ENCODE measurements around the gene ATP8A1.

Gene ATP8A1

DNA sequence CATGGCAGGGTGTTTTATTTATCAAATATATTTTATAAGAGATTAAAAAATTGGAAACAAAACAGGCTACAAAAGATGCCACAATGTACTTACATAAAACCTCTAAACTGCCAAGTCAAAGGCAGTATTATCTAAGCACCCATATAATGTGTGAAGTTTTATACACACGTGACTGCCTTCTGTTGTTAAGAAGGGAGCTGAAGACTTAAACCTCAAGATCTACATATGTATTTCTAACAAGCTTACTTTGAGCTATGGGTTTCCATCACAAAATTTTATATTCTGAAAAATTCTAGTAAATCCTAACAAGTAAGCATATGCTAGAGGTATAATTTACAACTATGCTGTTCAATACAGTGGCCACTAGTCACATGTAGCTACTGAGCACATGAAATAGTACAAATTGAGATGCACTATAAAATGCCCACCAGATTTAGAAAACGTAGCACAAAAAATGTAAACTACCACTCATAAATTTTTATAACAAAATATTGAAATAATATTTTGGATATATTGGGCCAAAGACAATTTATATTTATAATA is 9.8 kb downstream of the ATP8A1 start:
- no peak for DNase-seq

DNA sequence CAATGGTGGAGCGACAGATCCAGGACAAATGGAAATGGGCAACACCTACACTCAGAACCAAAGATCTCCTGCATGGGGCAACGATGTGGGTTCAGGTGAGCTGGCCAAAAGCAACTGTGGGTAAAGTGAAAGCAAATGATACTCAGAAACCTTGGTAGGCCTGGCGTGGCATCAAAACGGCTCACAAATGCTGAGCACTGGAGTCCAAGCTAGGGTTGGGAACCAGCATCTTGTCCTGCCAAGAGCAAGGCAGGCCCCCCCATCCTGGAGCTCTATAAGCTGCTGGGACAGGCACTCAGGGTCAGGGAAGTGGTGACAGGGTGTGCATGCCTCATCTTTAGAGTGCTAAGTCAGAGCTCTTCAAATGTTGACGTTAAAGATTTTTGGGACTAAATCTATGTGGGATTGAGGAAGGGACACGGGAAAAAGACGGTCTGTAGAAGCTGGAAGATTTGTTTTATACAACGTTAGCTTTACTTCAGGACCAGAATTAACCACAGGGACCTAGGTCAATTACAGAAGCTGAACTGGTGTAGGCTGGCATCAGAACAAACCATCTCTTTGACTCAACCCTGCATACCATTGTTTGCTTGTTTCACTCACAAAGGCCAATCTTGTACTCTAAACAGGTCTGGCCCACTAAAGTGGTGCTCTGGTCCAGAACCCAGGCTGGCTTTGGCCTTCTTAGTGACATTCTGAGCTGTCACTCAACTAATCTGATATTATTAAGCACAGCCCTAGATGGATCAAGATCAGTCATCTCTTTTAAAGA is 10.7 kb downstream of the ATP8A1 start:
- DNase-seq = no peak

DNA sequence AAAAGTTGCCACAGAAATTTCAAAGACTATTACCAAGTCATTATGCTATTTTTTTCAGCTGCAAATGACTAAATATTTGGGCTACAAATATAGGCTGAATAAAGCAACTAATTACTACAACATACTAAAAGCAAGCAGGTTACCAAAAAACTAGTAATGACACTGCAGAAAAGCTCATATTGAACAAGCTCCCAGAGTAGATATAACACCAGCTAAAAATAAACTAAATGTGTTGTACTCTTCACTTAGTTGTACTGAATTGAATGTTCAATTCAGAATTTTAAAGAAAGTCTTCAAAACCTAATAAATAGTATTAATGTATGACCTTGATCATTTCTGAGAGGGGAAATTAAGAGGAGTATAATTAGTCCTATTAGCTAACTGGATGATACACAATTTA is 12.0 kb downstream of the ATP8A1 start:
- no peak for DNase-seq

DNA sequence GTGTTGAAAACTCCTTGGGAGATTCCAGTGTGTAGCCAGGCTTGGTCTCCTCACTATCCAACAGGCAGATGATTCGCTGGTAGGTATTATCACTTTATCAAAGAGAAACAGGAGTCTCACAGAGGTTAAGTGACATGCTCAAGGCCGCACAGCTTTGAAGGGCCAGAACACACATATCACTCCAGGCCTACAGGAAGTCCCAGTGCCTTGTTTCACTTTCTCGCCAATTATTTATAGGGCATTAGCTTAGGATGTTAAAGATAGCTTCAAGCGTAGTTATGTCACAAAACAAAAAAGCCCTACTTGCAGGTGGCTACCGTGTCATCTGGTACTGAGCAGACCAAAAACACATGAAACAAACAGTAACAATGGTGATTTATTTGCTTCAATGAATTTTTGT is 13.2 kb downstream of the ATP8A1 start:
- no peak for DNase-seq

DNA sequence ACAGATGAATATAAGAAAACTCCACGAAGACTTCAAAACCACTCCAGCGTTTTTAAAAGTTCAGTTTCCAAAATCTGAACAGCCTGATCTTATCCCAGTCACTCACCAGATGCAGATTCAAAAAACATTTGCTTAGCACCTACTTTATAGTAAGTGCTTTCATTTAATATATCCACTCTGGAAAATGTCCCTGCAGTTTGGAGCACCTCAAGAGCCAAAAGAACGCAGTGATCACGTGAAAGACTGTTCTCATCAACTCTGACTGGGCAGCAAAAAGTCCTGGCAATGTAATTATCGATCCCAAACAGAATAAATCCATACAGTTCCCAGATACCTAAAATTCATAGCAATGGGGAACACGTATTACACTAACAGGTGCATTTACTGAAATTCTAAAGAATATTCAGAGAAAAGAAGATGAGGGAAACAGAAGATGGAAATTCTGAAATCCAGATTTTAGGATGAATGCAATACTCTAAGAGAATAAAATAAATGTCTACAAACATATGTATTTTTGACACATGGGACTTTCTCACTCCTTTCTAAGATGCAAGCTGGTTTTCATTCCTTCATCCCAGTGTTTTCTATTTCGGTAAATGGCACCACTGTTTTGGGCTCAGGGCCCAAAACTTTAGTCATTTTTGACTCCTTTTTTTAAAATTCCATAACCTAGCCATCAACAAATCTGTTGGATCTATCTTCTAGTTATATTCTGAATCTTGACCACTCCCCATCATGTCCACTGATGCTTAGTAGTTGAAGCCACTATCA is 13.9 kb downstream of the ATP8A1 start:
- DNase-seq = no peak

DNA sequence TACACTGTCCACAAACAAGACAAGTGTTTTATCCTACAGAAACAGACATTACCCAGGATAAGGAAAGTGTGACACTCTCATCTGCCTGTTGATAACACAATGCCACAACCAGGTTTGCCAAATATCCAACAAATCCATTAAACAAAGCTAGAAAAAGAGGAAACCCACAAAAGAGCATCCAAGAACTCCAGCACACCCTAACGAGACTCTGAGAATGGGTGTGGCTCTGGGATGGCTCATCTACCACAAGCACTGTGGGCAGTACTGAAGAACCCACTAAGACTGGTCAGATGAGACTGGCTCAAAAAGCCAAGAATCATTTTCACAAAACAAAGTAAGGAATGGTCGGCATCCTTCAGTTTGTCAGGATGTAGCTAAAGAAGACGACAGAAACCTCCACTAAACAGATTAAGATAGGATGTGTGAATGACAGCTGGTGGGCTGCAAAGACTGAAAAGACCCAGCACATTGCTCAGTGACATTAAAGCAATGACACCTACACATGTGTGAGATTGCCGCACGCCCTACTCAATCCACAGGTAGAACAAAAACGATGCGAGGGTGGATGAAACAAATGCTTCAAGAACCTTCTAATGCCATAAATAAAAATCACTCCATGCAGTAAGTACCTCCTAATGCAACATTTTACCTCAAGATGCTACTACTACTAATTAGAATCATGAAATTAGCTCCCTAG is 14.7 kb downstream of the ATP8A1 start:
- DNase-seq = no peak

DNA sequence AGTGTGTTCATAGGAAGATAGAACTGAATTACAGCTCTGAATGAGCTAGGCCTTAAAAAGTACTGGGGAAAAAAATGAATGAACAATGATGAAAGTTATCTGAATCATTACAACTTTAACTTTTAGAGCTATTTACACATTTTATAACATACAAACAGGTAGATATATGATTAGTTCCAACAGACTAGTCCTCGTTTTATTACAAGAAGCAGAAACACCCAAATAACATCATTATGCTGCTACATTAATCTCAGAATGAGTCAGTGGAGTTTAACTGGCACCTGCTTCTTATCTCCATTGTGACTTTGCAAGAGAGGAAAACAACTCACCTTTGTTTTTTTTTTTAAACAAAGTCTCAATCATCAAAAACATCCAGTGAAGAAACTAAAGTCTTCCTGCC is 15.2 kb downstream of the ATP8A1 start:
- DNase-seq = no peak

DNA sequence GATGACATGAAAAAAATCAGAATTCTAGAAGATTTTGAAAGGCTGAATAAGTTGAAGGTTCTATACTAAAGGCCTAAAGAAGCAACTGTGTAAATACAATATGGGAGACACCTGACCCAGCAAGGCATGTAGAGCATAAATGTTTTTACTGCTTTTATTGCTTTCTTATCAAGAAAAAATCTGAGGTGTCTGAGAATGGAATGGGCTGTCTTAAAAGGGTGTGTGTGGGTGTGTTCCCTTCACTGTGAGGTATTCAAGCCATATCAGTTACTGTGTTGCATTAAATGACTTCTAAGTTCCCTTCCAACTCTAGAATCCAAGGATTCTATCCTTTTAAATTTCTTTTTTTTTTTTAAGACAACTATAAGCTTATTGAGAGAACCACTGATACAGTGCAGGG is 15.7 kb downstream of the ATP8A1 start:
- no peak for DNase-seq

DNA sequence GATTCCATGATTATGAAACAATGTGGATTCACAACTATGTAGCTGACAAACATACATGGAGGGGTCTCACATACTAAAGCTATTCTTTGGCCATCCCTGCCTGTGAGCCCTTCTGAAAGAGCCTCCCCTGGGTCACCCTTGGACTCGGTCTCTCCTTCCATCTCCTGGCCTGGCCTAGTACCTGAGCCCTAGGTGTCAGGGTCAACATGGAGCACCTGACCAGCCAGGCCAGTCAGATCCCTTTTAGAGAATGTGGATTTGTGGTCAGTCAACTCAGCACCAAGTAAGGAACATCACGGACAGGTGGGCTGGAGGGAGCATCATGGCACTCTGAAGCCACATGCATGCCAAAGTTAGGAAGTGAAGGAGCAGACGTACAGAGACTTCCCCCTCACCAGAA is 16.3 kb downstream of the ATP8A1 start:
- no peak for DNase-seq

DNA sequence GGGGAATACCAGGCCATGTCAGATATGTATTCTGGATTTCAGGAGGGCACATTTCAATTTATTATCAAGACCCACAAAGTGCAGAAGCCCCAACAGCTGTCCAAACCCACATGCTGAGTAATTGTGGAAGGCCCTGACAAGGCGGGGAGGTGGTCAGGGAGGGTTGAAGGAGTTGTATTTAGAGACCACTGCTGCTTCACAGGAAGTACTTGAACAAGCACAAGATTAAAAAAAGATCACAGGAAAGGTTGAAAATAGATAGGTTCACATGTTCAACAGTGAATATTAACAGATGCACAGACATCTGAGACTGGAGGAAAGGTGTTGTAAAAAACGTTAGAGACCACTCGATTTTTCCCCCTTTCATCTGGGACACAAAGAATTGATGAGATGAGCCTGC is 17.9 kb downstream of the ATP8A1 start:
- DNase-seq = no peak

DNA sequence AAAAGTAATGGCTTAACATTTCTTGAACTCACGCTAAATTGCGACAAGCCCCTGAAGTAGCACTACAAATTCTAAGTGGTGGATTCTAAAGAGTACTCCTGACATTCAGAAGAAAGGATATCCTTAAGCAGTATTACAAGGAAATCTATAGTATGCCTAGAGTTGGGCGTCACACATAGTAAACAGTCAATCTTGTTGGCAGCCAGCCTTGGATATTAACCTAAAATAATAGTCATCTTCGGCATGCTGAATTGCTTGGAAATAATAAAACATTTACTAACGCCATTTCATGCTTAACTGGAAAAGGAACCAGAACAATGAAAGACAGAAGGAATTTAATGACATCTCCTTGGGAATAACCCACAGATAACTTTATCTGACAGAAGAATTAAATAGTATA is 18.6 kb downstream of the ATP8A1 start:
- no peak for DNase-seq

DNA sequence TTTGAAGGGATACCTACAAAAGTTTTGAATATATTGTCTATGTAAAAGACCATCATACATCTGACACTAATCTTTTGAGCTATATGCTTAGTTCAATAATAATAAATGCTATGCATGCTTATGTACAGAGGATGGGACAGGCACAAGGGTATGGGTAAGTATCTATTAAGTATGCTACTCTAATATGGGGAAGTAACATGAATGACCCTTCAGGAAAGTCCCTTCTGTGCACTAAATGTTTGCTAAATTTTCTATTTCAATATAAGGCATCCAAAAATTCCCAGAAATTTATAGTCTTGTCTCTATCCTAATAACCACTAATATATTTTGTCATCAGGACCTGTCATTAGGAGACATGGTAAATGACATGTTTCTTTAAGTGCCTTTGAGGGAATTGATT is 19.0 kb downstream of the ATP8A1 start:
- DNase-seq = no peak

DNA sequence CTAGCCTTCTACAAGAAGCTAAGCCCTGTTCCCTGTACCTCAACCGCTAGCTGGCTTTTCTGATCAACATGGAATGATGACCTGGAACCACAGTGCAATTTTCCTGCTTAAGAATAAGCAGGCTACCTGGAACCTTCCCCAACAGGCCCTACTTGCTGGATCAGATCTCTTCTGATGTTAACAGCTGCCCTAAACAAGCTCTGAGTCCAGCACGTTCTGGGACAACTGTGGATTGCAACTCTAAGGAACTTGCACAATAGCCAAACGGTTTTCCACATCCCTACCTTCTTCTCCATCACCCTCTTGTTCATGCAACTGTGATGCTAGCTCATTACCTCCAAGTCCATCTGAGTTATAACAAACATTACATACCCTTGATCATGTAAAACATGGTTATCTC is 19.8 kb downstream of the ATP8A1 start:
- DNase-seq = no peak

DNA sequence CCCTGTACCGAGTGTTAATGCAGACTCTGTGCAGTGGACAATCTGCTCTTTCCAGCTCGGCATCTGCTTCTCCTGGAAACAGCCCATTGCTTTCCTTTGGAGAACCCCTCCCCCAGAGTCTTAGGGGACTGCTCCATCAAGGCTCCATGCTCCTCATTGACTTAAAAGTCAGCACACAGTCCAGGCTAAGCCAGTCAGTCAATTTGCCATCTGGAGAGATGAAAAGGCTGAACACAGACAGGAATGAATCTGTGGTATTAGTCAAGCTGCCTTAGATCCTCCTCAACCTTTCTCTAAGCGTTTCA is 20.3 kb downstream of the ATP8A1 start:
- no peak for DNase-seq

DNA sequence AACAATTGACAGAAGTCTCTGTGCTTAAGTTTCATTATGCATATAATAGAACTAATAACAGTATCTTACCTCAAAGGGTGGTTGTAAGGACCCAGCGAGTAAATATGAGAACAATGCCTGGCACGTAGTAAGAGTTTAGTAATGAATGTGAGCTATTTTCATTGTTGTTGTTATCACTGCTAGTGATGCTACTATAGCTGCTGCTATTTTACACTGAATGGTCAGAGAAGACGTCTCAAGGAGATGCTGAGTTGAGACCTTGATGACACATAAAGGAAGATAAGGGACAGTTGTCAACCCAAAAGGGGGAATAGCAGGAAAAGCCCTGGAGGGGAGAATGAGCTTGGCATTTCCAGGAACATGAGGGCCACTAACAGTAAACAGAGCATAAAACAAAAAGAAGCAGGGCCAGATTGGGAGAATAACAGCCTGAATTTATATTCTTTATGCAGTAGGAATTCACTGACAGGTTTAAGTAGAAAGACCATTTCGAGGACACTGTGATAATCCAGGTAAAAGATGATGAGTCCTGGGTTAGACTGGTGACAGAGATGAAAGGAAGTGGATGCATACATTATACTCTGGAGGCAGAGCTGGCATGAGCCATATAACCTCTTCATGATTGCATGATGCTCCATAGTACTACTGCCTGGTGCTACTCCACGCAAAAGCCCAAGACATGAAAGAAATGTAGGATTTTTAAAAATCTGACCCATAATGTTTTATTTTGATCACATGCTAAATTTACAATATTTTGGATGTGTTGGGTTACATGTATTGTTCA is 23.1 kb downstream of the ATP8A1 start:
- DNase-seq = no peak

DNA sequence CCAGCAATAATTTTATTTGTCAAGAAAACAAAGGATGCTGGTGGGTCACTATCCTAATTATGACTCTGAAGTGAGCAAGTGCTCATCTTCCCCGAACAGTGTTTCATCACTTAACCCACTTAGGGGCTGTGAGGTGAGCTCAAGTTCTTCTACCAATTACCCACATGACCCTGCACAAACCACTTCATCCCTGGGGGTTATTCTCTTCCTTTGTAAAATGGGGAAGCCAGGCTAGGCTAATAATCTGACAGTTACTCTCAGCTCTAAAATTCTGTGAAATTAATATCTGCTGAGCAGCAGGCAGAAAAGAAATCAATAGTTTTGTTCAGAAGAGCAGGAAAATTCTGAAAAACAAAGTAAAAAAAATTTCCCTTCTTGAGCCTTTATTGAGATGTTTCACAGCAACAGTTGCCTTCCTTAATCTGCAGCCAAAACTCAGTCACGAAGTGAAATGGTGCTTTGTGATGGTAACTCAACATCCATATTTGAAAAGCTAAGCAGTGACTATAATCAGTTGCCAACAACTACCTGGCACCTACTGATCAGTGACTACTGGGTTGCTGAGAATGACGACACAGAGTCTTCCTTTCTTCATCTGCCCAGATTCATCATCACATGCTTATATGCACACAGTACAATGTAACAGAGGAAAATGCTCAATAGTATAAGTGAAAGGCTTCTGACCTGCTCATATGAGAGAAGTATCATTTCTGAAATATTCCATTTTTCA is 24.1 kb downstream of the ATP8A1 start:
- DNase-seq = no peak

DNA sequence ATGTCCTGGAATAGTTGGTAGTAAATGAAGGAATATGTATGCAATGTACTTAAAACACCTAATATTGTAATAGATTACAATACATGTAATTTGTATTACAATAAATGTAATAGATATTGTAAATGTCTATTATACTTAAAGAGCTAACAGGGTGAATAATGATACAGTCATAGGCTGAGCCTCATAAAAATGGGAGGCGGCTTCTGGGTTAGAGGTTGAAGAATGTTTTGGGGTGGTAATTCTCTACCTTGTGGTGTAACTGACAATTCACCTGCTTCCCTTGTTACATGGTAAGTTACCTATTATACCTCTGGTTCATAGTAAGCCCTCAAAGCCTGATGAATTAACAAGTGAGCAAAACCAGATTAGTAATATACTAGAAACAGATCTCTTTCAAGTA is 26.0 kb downstream of the ATP8A1 start:
- DNase-seq = no peak

DNA sequence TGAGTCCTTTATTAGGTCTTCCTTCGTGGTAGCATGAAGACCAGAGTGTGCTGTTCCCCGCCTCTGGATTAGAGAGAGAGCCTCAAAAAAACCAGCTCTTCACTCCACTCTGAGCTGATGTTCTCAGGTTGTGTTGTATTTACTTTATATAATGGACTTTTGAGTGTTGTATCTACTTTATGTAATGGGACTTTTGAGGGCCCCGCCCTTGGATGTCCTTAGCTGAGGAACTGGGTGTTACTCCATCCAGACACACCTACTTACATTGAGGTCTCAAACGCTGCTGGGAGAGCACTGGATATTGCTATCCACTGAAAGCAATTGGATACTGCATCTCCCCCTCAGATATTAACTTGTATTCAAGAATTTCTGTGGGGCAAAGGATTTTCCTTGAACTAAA is 28.2 kb downstream of the ATP8A1 start:
- DNase-seq = no peak

DNA sequence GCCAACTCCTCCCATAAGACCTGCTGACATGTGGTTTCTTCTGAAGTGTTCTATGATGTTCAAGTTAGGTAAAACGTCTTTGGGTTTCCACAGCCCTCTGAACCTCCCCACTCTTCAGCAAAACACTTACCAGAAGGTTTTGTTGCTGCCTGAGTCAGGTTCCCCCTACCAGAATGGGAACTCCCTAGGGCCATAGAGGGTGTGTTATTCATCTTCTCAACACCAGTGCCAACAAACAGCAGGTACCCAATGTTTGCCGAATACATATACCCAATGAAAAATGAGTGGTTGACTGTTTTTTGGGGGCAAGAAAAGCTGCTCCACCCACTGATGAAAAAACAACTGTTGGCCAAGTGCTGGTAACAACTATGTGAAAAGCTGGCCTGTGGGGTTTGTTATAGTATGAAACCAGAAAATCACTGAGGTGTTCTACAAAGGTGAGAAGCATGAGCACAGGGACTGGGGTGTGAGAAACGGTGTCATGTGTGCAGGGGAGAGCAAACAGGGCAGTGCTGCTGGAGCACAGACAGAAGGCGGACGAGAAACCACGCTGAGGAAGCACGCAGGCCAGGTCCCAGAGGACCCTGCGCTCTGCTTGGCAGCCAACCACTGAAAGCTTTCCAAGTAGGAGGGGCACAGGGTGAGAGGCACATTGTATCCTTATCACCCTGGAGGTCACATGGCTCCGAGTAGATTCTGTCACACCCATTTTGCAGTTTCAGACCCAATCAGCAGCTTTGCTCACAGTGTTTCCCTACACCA is 28.8 kb downstream of the ATP8A1 start:
- DNase-seq = no peak

DNA sequence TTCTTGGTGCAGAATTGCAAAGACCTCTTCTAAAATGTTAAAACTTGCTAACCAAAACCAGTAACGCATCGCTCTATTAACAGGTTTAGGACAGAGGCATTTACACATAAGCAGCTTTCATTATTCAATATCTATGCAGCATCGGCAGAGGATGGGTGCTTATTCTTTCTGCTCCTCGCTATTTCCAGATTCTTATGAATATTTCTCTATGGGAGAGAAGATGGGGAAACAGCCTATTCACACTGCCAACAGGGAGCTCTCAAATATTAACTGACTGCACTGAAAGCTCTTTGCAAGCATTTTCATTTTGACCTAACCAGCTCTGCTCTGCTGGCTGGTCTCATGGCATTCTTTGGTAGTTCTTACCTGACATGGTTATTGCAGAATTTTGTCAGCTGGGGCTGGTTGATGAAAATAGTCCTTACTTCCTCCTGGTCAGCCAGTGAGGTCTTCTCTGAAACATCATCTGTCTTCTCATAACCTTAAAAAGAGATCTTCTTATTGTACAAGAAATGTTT is 30.2 kb downstream of the ATP8A1 start:
- DNase-seq = no peak

DNA sequence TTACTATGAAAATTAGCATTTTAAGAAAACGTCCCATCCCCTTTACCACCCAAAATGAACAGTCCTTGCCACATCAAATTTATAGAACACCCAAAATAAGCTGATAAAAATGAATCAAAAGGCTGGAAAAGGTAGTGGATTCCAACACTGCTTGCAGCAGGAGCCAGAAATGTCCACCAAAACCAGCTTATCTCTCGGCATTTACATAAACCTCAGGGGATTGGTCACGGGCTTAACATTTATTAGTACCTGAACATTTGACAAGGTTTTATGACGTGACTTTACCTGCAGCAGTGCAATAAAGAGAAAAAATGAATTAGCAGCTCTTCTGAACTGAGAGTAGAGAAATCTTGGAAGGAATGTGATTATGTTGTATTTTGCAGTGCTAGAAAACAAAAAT is 31.6 kb downstream of the ATP8A1 start:
- no peak for DNase-seq
